ENCODE results near the gene PLD3. TPM values are rescaled to one million over a fixed set of nuclear protein-coding genes. Genes with fewer than 3 reads are reported as not detected.

Gene PLD3
- total RNA-seq, 1 donor from 2014 or later = 116 TPM

- no peak overlapping the region for H2AFZ ChIP-seq (replicated peaks)
- Mint-ChIP-seq H3K4me3 (no peak overlapping the region), H3K36me3 (no peaks in the 10 kb centered on the region), H3K27ac (no peak overlapping the region), H3K4me1 (peaks cover 3% of the 10 kb centered on the region), H3K27me3 (ENCODE audit: insufficient read depth, low read depth) (peaks cover 7% of the 10 kb centered on the region), H3K9me3 (no peaks in the 10 kb centered on the region)
- no peak for TF ChIP-seq EZH2phosphoT487 (IDR thresholded peaks at IDR 0.05)
- TF ChIP-seq EZH2 (IDR thresholded peaks at IDR 0.05) = no peak
- TF ChIP-seq CTCF (IDR thresholded peaks at IDR 0.05) = no peak
- no peak for DNase-seq (ENCODE audit: low spot score)
- no peaks in the 10 kb centered on the region for H3K36me3 ChIP-seq
- H3K27me3 ChIP-seq = no peaks in the 10 kb centered on the region
- no peaks in the 10 kb centered on the region for H3K79me2 ChIP-seq (ENCODE audit: low read depth)
- no peaks in the 10 kb centered on the region for H3K9me3 ChIP-seq (ENCODE audit: low read depth)
- no peak overlapping the region for H3K4me3 ChIP-seq
- no peaks in the 10 kb centered on the region for H3K4me1 ChIP-seq
- no peak overlapping the region for H3K27ac ChIP-seq
- H3K9ac ChIP-seq = no peak overlapping the region
- no peaks in the 10 kb centered on the region for H3F3A ChIP-seq (ENCODE audit: low read depth)
- H4K20me1 ChIP-seq (ENCODE audit: low read depth) = no peaks in the 10 kb centered on the region
- H3K4me2 ChIP-seq = no peak overlapping the region
Observed at GRCh38 chr19:40383668-40384248, 35.3 kb downstream of the PLD3 start.

GRCh38 chr19:40387155-40387554 lies 38.7 kb downstream of the PLD3 start:
- H3K27ac ChIP-seq = no peak overlapping the region
- no peak overlapping the region for H3K27ac Mint-ChIP-seq
- no peak overlapping the region for H3K4me3 Mint-ChIP-seq
- H3K4me1 ChIP-seq = no peaks in the 10 kb centered on the region
- DNase-seq (ENCODE audit: low spot score) = no peak
- no peak overlapping the region for H3K9ac ChIP-seq
- peaks cover 7% of the 10 kb centered on the region for H3K27me3 Mint-ChIP-seq (ENCODE audit: insufficient read depth, low read depth)
- H2AFZ ChIP-seq (replicated peaks) = no peak overlapping the region
- H3K4me3 ChIP-seq = no peak overlapping the region
- no peak overlapping the region for H3K4me2 ChIP-seq
- no peaks in the 10 kb centered on the region for H3K27me3 ChIP-seq
- H3K36me3 ChIP-seq = no peaks in the 10 kb centered on the region
- H3K36me3 Mint-ChIP-seq = no peaks in the 10 kb centered on the region
- H3K79me2 ChIP-seq (ENCODE audit: low read depth) = no peaks in the 10 kb centered on the region
- TF ChIP-seq EZH2phosphoT487 (IDR thresholded peaks at IDR 0.05) = no peak
- no peaks in the 10 kb centered on the region for H3K9me3 Mint-ChIP-seq
- H3F3A ChIP-seq (ENCODE audit: low read depth) = no peaks in the 10 kb centered on the region
- peaks cover 3% of the 10 kb centered on the region for H3K4me1 Mint-ChIP-seq
- H4K20me1 ChIP-seq (ENCODE audit: low read depth) = no peaks in the 10 kb centered on the region
- H3K9me3 ChIP-seq (ENCODE audit: low read depth) = no peaks in the 10 kb centered on the region

- Histone ChIP-seq H3K27me3 (no peaks in the 10 kb centered on the region), H3K9me3 (ENCODE audit: low read depth) (no peaks in the 10 kb centered on the region), H3K36me3 (no peaks in the 10 kb centered on the region), H3K27ac (no peak overlapping the region), H3K4me3 (no peak overlapping the region), H3K4me1 (no peaks in the 10 kb centered on the region), H4K20me1 (ENCODE audit: low read depth) (no peaks in the 10 kb centered on the region), H2AFZ (replicated peaks) (no peak overlapping the region), H3K9ac (no peak overlapping the region), H3K4me2 (no peak overlapping the region), H3F3A (ENCODE audit: low read depth) (no peaks in the 10 kb centered on the region), H3K79me2 (ENCODE audit: low read depth) (no peaks in the 10 kb centered on the region)
- Mint-ChIP-seq H3K4me3 (no peak overlapping the region), H3K4me1 (peaks cover 5% of the 10 kb centered on the region), H3K27me3 (ENCODE audit: insufficient read depth, low read depth) (peaks cover 9% of the 10 kb centered on the region), H3K36me3 (no peaks in the 10 kb centered on the region), H3K27ac (no peak overlapping the region), H3K9me3 (no peaks in the 10 kb centered on the region)
- TF ChIP-seq CTCF (IDR thresholded peaks at IDR 0.05) = no peak
- no peak for TF ChIP-seq EZH2phosphoT487 (IDR thresholded peaks at IDR 0.05)
- no peak for TF ChIP-seq EZH2 (IDR thresholded peaks at IDR 0.05)
- no peak for DNase-seq (ENCODE audit: low spot score)
Observed at GRCh38 chr19:40388481-40388880, 40.0 kb downstream of the PLD3 start.

GRCh38 chr19:40389404-40390083 lies 41.0 kb downstream of the PLD3 start:
- H4K20me1 ChIP-seq (ENCODE audit: low read depth) = no peaks in the 10 kb centered on the region
- H3K9me3 ChIP-seq (ENCODE audit: low read depth) = no peaks in the 10 kb centered on the region
- no peak overlapping the region for H2AFZ ChIP-seq (replicated peaks)
- no peak for DNase-seq (ENCODE audit: low spot score)
- Mint-ChIP-seq H3K27ac (no peak overlapping the region), H3K4me1 (peaks cover 5% of the 10 kb centered on the region), H3K27me3 (ENCODE audit: insufficient read depth, low read depth) (peaks cover 12% of the 10 kb centered on the region), H3K4me3 (no peak overlapping the region), H3K36me3 (no peaks in the 10 kb centered on the region), H3K9me3 (no peaks in the 10 kb centered on the region)
- no peaks in the 10 kb centered on the region for H3K79me2 ChIP-seq (ENCODE audit: low read depth)
- no peaks in the 10 kb centered on the region for H3K4me1 ChIP-seq
- no peak overlapping the region for H3K4me2 ChIP-seq
- no peak overlapping the region for H3K9ac ChIP-seq
- H3K36me3 ChIP-seq = no peaks in the 10 kb centered on the region
- no peaks in the 10 kb centered on the region for H3K27me3 ChIP-seq
- no peak overlapping the region for H3K4me3 ChIP-seq
- TF ChIP-seq EZH2phosphoT487 (IDR thresholded peaks at IDR 0.05) = no peak
- no peak for TF ChIP-seq EZH2 (IDR thresholded peaks at IDR 0.05)
- no peak for TF ChIP-seq CTCF (IDR thresholded peaks at IDR 0.05)
- H3F3A ChIP-seq (ENCODE audit: low read depth) = no peaks in the 10 kb centered on the region
- H3K27ac ChIP-seq = no peak overlapping the region
